Upper lobe of left lung (tissue), 4 donors: ENCODE data around the gene SFSWAP.

Experiments
- CTCF ChIP-seq, 6 experiments: fragments of 450-650 bp in 4 of 6; fragments of 200-600 bp in 2 of 6; sonication (generic) in 2 of 6; IDR thresholded peaks; one replicate each; pipeline ENCODE4 v1.5.1; 2016 to 2019; ENCODE audit warnings: antibody characterized with exemption in 6 of 6
- EP300 ChIP-seq, 4 donors: sonication (generic); formaldehyde crosslinking; IDR thresholded peaks; one replicate each; pipeline ENCODE4 v1.5.1; 2017; ENCODE audit warnings: antibody characterized with exemption in 4 of 4, control low read depth in 2 of 4
- POLR2A ChIP-seq, 4 donors: fragments of 450-650 bp; IDR thresholded peaks; one replicate each; pipeline ENCODE4 v1.5.1; 2016 to 2017; ENCODE audit warnings: antibody characterized with exemption in 4 of 4, mild to moderate bottlenecking in 2 of 4
- POLR2AphosphoS5 ChIP-seq, 2 donors: sonication (generic); formaldehyde crosslinking; IDR thresholded peaks; one replicate each; pipeline ENCODE4 v1.5.1; 2017; ENCODE audit warnings: antibody characterized with exemption in 2 of 2

DNA sequence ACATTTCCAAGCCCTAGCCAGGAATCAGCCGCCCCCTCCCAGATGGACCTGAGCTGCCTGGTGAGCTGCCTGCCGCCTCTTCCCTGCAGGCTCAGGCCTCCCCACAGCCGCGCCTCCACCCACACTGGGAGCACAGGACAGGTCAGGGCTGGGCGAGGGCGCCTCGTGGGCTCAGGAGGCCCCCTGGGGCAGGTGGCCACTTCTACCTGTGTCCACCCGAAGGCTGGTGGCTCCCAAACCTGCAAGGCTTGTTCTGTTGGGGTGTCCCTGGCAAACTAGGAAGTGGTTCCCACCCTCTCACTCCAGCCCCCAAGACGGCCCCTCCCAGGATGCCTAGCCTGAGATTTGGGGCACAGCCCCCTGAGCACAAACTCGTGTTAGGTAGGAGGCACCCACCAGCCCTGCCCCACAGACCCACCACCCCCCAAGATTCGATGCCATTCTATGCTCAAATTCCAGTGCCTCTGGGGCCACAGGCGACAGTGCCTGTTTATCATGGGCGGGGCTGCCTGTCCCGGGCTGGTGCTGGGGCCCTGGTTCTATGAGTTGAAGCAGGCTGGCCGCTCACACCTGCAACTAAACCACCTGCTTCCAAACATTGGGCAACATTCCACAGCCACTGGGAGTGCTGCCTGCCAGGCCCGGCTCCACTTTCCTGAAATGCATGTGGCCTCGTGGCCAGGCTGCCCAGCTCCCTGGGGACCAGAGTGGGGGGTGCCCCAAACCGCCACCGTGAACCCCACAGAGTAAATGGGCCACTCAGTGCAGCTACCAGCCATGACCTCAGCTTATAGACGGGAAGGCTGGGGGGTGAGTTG lies 124.1 kb downstream of the SFSWAP start:
- TF ChIP-seq CTCF (IDR thresholded peaks at IDR 0.05) (no peak), POLR2A (IDR thresholded peaks at IDR 0.05) (no peak), POLR2AphosphoS5 (IDR thresholded peaks at IDR 0.05) (no peak), EP300 (IDR thresholded peaks at IDR 0.05) (no peak)
